Suprapubic skin (tissue), 3 donors: Measurements from ENCODE around the gene SLC29A3.

ENCODE experiments used
- POLR2AphosphoS5 ChIP-seq, 3 donors: sonication (generic); formaldehyde crosslinking; IDR thresholded peaks; one replicate each; pipeline ENCODE4 v1.6.1; 2017; ENCODE audit warnings: antibody characterized with exemption in 3 of 3
- TF ChIP-seq, protein P1 (sequence below), 2 donors: fragments of 200-600 bp in 1 of 2; fragments of 450-650 bp in 1 of 2; sonication (generic) in 1 of 2; IDR thresholded peaks; one replicate each; pipeline ENCODE4 v1.5.1; 2016 to 2019; ENCODE audit warnings: antibody characterized with exemption in 2 of 2, mild to moderate bottlenecking in 1 of 2, moderate library complexity in 1 of 2

DNA sequence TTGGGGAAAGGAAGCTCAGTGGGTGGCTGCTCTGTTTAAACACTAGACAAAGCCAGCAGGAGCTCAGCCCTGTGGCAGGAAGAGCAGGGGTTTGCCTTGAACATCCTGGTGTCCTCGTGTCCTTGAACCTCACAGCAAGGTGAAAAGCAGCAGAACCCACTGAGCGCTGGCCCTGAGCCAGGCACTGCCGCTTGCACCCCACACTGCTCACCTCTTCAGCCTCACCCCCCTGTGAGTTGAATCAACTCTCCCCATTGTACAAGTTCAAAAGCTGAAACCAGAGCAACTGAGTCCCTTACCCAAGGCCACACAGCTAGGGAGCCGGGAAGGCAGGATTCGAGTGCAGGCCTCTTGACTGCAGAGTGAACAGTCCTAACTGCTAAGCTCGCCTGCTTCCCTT is 32.0 kb downstream of the SLC29A3 start:
- TF ChIP-seq, protein P1, sequence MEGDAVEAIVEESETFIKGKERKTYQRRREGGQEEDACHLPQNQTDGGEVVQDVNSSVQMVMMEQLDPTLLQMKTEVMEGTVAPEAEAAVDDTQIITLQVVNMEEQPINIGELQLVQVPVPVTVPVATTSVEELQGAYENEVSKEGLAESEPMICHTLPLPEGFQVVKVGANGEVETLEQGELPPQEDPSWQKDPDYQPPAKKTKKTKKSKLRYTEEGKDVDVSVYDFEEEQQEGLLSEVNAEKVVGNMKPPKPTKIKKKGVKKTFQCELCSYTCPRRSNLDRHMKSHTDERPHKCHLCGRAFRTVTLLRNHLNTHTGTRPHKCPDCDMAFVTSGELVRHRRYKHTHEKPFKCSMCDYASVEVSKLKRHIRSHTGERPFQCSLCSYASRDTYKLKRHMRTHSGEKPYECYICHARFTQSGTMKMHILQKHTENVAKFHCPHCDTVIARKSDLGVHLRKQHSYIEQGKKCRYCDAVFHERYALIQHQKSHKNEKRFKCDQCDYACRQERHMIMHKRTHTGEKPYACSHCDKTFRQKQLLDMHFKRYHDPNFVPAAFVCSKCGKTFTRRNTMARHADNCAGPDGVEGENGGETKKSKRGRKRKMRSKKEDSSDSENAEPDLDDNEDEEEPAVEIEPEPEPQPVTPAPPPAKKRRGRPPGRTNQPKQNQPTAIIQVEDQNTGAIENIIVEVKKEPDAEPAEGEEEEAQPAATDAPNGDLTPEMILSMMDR (IDR thresholded peaks at IDR 0.05), result no peak
- no peak for TF ChIP-seq POLR2AphosphoS5 (IDR thresholded peaks at IDR 0.05)
